H9 (cell line): ENCODE measurements around the gene EFNB2. TPM values are rescaled to one million over a fixed set of nuclear protein-coding genes. Genes with fewer than 3 reads are reported as not detected.

Source experiments
- DNase-seq: peaks from one replicate; pipeline ENCODE4 v3.0.0-alpha.2; 2017
- H2AFZ ChIP-seq: one replicate; pipeline ENCODE4 v1.6.1; 2013; ENCODE audit warnings: mild to moderate bottlenecking, low read length, control low read depth, moderate library complexity
- H2AK5ac ChIP-seq: 2 replicates; pipeline ENCODE4 v1.6.1; 2013; ENCODE audit warnings: low read length, control low read depth, mixed read lengths; ENCODE audit not compliant: insufficient read length
- H2BK120ac ChIP-seq: one replicate; pipeline ENCODE4 v1.6.1; 2013; ENCODE audit warnings: low read depth, mild to moderate bottlenecking, low read length, control low read depth, inconsistent platforms; ENCODE audit not compliant: poor library complexity, severe bottlenecking
- H2BK12ac ChIP-seq: 2 replicates; pipeline ENCODE4 v1.6.1; 2013; ENCODE audit warnings: low read length, control low read depth, mixed read lengths, low read depth; ENCODE audit not compliant: insufficient read length
- H2BK15ac ChIP-seq: 2 replicates; pipeline ENCODE4 v1.6.1; 2013; ENCODE audit warnings: low read depth, low read length, control low read depth
- H2BK20ac ChIP-seq: one replicate; pipeline ENCODE4 v1.6.1; 2013; ENCODE audit warnings: low read depth, mild to moderate bottlenecking, low read length, control low read depth, inconsistent platforms; ENCODE audit not compliant: poor library complexity, severe bottlenecking
- H2BK5ac ChIP-seq: 2 replicates; pipeline ENCODE4 v1.6.1; 2013; ENCODE audit warnings: low read length, control low read depth, mixed read lengths; ENCODE audit not compliant: insufficient read length
- H3K14ac ChIP-seq: 2 replicates; pipeline ENCODE4 v1.6.1; 2013; ENCODE audit warnings: low read length, control low read depth; ENCODE audit not compliant: insufficient read depth
- H3K18ac ChIP-seq: 2 replicates; pipeline ENCODE4 v1.6.1; 2013; ENCODE audit warnings: low read depth, mild to moderate bottlenecking, mixed read lengths, low read length, control low read depth; ENCODE audit not compliant: insufficient read length
- H3K23ac ChIP-seq: 2 replicates; pipeline ENCODE4 v1.6.1; 2013; ENCODE audit warnings: low read length, control low read depth, mixed read lengths, low read depth; ENCODE audit not compliant: insufficient read length
- H3K23me2 ChIP-seq: 2 replicates; pipeline ENCODE4 v1.6.1; 2013; ENCODE audit warnings: low read depth, mild to moderate bottlenecking, mixed read lengths, low read length, control low read depth; ENCODE audit not compliant: insufficient read length, poor library complexity, severe bottlenecking
- H3K27ac ChIP-seq: 2 replicates; pipeline ENCODE4 v1.5.1; 2013; ENCODE audit warnings: low read length, control low read depth, mixed read lengths, low read depth; ENCODE audit not compliant: insufficient read length
- H3K27me3 ChIP-seq: 2 replicates; pipeline ENCODE4 v1.6.1; 2013; ENCODE audit warnings: low read length, control low read depth, inconsistent platforms; ENCODE audit not compliant: insufficient read depth
- H3K4ac ChIP-seq: 2 replicates; pipeline ENCODE4 v1.6.1; 2013; ENCODE audit warnings: low read depth, mild to moderate bottlenecking, control low read depth, inconsistent platforms, low read length, moderate library complexity
- H3K4me1 ChIP-seq: 2 replicates; pipeline ENCODE4 v1.6.1; 2013; ENCODE audit warnings: low read length, control low read depth, inconsistent platforms; ENCODE audit not compliant: insufficient read depth
- H3K4me2 ChIP-seq: 2 replicates; pipeline ENCODE4 v1.6.1; 2013; ENCODE audit warnings: low read length, control low read depth, mixed read lengths; ENCODE audit not compliant: insufficient read length, insufficient read depth
- H3K56ac ChIP-seq: 2 replicates; pipeline ENCODE4 v1.6.1; 2013; ENCODE audit warnings: low read depth, mild to moderate bottlenecking, mixed read lengths, low read length, control low read depth; ENCODE audit not compliant: insufficient read length
- H3K79me1 ChIP-seq: 2 replicates; pipeline ENCODE4 v1.6.1; 2013; ENCODE audit warnings: low read depth, mild to moderate bottlenecking, moderate library complexity, low read length, control low read depth, inconsistent platforms; ENCODE audit not compliant: insufficient read depth, poor library complexity, severe bottlenecking
- H3K79me2 ChIP-seq: 2 replicates; pipeline ENCODE4 v1.6.1; 2013; ENCODE audit warnings: low read length, control low read depth, inconsistent platforms; ENCODE audit not compliant: insufficient read depth
- H3K9ac ChIP-seq: 2 replicates; pipeline ENCODE4 v1.6.1; 2013; ENCODE audit warnings: low read length, control low read depth, mixed read lengths; ENCODE audit not compliant: insufficient read length; ENCODE audit errors: extremely low read depth
- H3K9me3 ChIP-seq: one replicate; pipeline ENCODE4 v1.6.1; 2013; ENCODE audit warnings: low read depth, low read length, inconsistent platforms; ENCODE audit not compliant: control insufficient read depth
- H3T11ph ChIP-seq: one replicate; pipeline ENCODE4 v1.6.1; 2013; ENCODE audit warnings: mild to moderate bottlenecking, low read length, control low read depth, inconsistent platforms
- H4K20me1 ChIP-seq: one replicate; pipeline ENCODE4 v1.6.1; 2013; ENCODE audit not compliant: control insufficient read depth, insufficient read length, insufficient read depth
- H4K5ac ChIP-seq: 2 replicates; pipeline ENCODE4 v1.6.1; 2013; ENCODE audit warnings: low read depth, mild to moderate bottlenecking, mixed read lengths, low read length, control low read depth; ENCODE audit not compliant: insufficient read length
- H4K8ac ChIP-seq: replicated peaks from 2 replicates; pipeline ENCODE4 v1.6.1; 2013; ENCODE audit warnings: low read length, control low read depth, mixed read lengths, low read depth; ENCODE audit not compliant: insufficient read length
- H4K91ac ChIP-seq: 2 replicates; pipeline ENCODE4 v1.6.1; 2013; ENCODE audit warnings: low read depth, mild to moderate bottlenecking, moderate library complexity, mixed read lengths, low read length, control low read depth; ENCODE audit not compliant: insufficient read length
- H3K27ac Mint-ChIP-seq, 3 experiments: 2 replicates in 2 of 3; 3 replicates in 1 of 3; pipeline ENCODE4 v1.8.0; 2020 to 2021; ENCODE audit warnings: mixed read lengths in 3 of 3, mild to moderate bottlenecking in 1 of 3, moderate library complexity in 1 of 3
- H3K27me3 Mint-ChIP-seq: 2 replicates; pipeline ENCODE4 v1.8.0; 2021; ENCODE audit warnings: low read depth, mild to moderate bottlenecking, moderate library complexity, mixed read lengths
- H3K36me3 Mint-ChIP-seq, 3 experiments: 2 replicates in 2 of 3; 3 replicates in 1 of 3; pipeline ENCODE4 v1.8.0; 2020 to 2021; ENCODE audit warnings: low read depth in 3 of 3, mixed read lengths in 3 of 3; ENCODE audit not compliant: insufficient read depth in 1 of 3
- H3K4me1 Mint-ChIP-seq, 2 experiments: 2 replicates each; pipeline ENCODE4 v1.8.0; 2020; ENCODE audit warnings: mixed read lengths in 2 of 2
- H3K4me3 Mint-ChIP-seq, 2 experiments: 2 replicates in 1 of 2; 3 replicates in 1 of 2; pipeline ENCODE4 v1.8.0; 2020 to 2021; ENCODE audit warnings: mild to moderate bottlenecking in 2 of 2, mixed read lengths in 2 of 2, moderate library complexity in 1 of 2
- H3K9me3 Mint-ChIP-seq, 2 experiments: 2 replicates in 1 of 2; 3 replicates in 1 of 2; pipeline ENCODE4 v1.8.0; 2020; ENCODE audit warnings: mild to moderate bottlenecking in 2 of 2, mixed read lengths in 2 of 2, moderate library complexity in 1 of 2
- WGBS: extraction: QIAGEN DNeasy Blood & Tissue Kit; methylation state at CpG from one replicate; pipeline ENCODE4 v1.1.7; 2013; ENCODE audit warnings: missing lambda C conversion rate, low lambda C conversion rate, mixed read lengths; ENCODE audit not compliant: insufficient read length; ENCODE audit errors: extremely low coverage; 5-methylcytosine and 5-hydroxymethylcytosine counted together
- total RNA-seq: library from RNA; stranded (reverse); gene quantifications from 2 replicates; pipeline ENCODE4 v1.2.1, GENCODE V29; 2021
- TF ChIP-seq, protein P1 (sequence below): fragments of 200-600 bp; sonication (generic); conservative IDR thresholded peaks from 3 replicates; pipeline ENCODE4 v1.8.0; 2021; ENCODE audit warnings: antibody characterized with exemption, mild to moderate bottlenecking

Gene EFNB2
- total RNA-seq, 1 experiment from 2014 or later: 12.7 TPM

DNA sequence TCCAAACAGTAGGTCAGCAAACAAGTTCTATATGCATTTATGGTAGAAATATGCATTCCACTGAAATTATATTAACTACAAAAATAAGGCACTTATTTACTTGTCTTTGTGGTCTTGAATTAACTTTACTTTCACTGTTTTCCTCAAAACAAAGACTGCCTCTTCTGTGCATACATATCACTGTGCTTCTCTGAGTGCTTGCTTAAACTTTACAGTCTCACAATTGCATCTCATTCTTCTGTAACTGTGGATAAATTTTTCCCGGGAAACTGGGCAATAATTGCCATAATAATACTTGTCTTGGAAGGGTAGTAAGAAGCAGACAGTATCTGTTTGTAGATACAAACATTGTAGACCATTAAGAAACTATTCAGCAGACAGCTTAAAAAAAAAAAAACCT is 38.4 kb downstream of the EFNB2 start:
- H3K27me3 ChIP-seq: no peaks in the 10 kb centered on the region
- no peaks in the 10 kb centered on the region for H3K23me2 ChIP-seq
- H2BK20ac ChIP-seq: no peak overlapping the region
- peaks cover 3% of the 10 kb centered on the region; the same call in 1 of the 2 replicates for H3K79me2 ChIP-seq
- no peak overlapping the region for H4K8ac ChIP-seq
- H3K4me1 ChIP-seq: peaks cover 3% of the 10 kb centered on the region; the same call in 1 of the 2 replicates
- H3K4me1 Mint-ChIP-seq: peaks cover 38 to 41% of the 10 kb centered on the region in 2 experiments
- no peak overlapping the region for H3K9ac ChIP-seq
- no peak overlapping the region for H3K4me3 Mint-ChIP-seq
- DNase-seq: no peak
- no peak overlapping the region for H3K27ac Mint-ChIP-seq
- H3K9me3 ChIP-seq: no peaks in the 10 kb centered on the region
- no peak overlapping the region for H3K23ac ChIP-seq
- H3K4me2 ChIP-seq: no peak overlapping the region
- no peak overlapping the region for H2BK120ac ChIP-seq
- no CpG with 5 or more reads among the region's 1 CpG for WGBS
- no peak overlapping the region for H3T11ph ChIP-seq
- no peak overlapping the region for H2BK15ac ChIP-seq
- H3K18ac ChIP-seq: no peak overlapping the region
- no peak overlapping the region for H3K56ac ChIP-seq
- no peaks in the 10 kb centered on the region for H3K9me3 Mint-ChIP-seq
- no peak overlapping the region for H2AFZ ChIP-seq
- H3K27ac ChIP-seq: no peak overlapping the region
- H2AK5ac ChIP-seq: no peak overlapping the region
- H3K79me1 ChIP-seq: no peaks in the 10 kb centered on the region
- H4K91ac ChIP-seq: no peak overlapping the region
- H2BK12ac ChIP-seq: no peak overlapping the region
- no peak overlapping the region for H3K4ac ChIP-seq
- no peak overlapping the region for H3K14ac ChIP-seq
- H4K20me1 ChIP-seq: no peaks in the 10 kb centered on the region
- no peak overlapping the region for H2BK5ac ChIP-seq
- TF ChIP-seq, protein P1, sequence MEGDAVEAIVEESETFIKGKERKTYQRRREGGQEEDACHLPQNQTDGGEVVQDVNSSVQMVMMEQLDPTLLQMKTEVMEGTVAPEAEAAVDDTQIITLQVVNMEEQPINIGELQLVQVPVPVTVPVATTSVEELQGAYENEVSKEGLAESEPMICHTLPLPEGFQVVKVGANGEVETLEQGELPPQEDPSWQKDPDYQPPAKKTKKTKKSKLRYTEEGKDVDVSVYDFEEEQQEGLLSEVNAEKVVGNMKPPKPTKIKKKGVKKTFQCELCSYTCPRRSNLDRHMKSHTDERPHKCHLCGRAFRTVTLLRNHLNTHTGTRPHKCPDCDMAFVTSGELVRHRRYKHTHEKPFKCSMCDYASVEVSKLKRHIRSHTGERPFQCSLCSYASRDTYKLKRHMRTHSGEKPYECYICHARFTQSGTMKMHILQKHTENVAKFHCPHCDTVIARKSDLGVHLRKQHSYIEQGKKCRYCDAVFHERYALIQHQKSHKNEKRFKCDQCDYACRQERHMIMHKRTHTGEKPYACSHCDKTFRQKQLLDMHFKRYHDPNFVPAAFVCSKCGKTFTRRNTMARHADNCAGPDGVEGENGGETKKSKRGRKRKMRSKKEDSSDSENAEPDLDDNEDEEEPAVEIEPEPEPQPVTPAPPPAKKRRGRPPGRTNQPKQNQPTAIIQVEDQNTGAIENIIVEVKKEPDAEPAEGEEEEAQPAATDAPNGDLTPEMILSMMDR: no peak
- H3K27me3 Mint-ChIP-seq: no peaks in the 10 kb centered on the region
- no peak overlapping the region for H4K5ac ChIP-seq
- peaks cover 19 to 26% (median 25%) of the 10 kb centered on the region in 3 experiments; a peak in 6 of 7 replicates for H3K36me3 Mint-ChIP-seq
